HUES64 (cell line): ENCODE data around the gene FARSB.

Source experiments
- H3K27ac ChIP-seq: 2 replicates; pipeline ENCODE4 v1.7.0; 2013; ENCODE audit warnings: low read depth, low read length, inconsistent platforms
- H3K27me3 ChIP-seq: 2 replicates; pipeline ENCODE4 v1.6.1; 2013; ENCODE audit warnings: mild to moderate bottlenecking, low read length; ENCODE audit not compliant: insufficient read depth
- H3K36me3 ChIP-seq: 2 replicates; pipeline ENCODE4 v1.6.1; 2013; ENCODE audit warnings: mild to moderate bottlenecking, low read length; ENCODE audit not compliant: insufficient read depth
- H3K4me1 ChIP-seq: 2 replicates; pipeline ENCODE4 v1.6.1; 2013; ENCODE audit warnings: mild to moderate bottlenecking, low read length, moderate library complexity; ENCODE audit not compliant: insufficient read depth
- H3K4me3 ChIP-seq: 2 replicates; pipeline ENCODE4 v1.5.1; 2013; ENCODE audit warnings: mild to moderate bottlenecking, low read length, moderate library complexity
- H3K9ac ChIP-seq: 2 replicates; pipeline ENCODE4 v1.6.1; 2013; ENCODE audit warnings: mild to moderate bottlenecking, low read depth, low read length
- H3K9me3 ChIP-seq: 2 replicates; pipeline ENCODE4 v1.6.1; 2013; ENCODE audit warnings: low read depth, low read length; ENCODE audit not compliant: insufficient read depth
- WGBS: fragments of 150-250, 120-280 bp; methylation state at CpG from one replicate; pipeline ENCODE4 v1.1.7; 2013; ENCODE audit warnings: missing lambda C conversion rate; 5-methylcytosine and 5-hydroxymethylcytosine counted together

The FARSB gene

GRCh38 chr2:222627764-222628163 lies 28.1 kb downstream of the FARSB start:
- peaks cover 95% of the 10 kb centered on the region for H3K36me3 ChIP-seq
- no peak overlapping the region for H3K4me3 ChIP-seq
- no peaks in the 10 kb centered on the region for H3K27me3 ChIP-seq
- H3K27ac ChIP-seq, result no peak overlapping the region
- no peak overlapping the region for H3K9ac ChIP-seq
- no peaks in the 10 kb centered on the region for H3K4me1 ChIP-seq
- no peaks in the 10 kb centered on the region for H3K9me3 ChIP-seq
- WGBS, result 92% methylated on average over 1 of the region's 5 CpGs

- H3K4me1 ChIP-seq, result no peaks in the 10 kb centered on the region
- no peaks in the 10 kb centered on the region for H3K9me3 ChIP-seq
- no peak overlapping the region for H3K27ac ChIP-seq
- no peak overlapping the region for H3K4me3 ChIP-seq
- no peaks in the 10 kb centered on the region for H3K27me3 ChIP-seq
- 97% methylated on average over 4 of the region's 6 CpGs for WGBS
- no peak overlapping the region for H3K9ac ChIP-seq
- peaks cover 94% of the 10 kb centered on the region for H3K36me3 ChIP-seq
Observed at GRCh38 chr2:222623756-222624309, 32.1 kb downstream of the FARSB start.

GRCh38 chr2:222622910-222623309 lies 33.0 kb downstream of the FARSB start:
- no peak overlapping the region for H3K9ac ChIP-seq
- no peaks in the 10 kb centered on the region for H3K9me3 ChIP-seq
- no peak overlapping the region for H3K4me3 ChIP-seq
- H3K36me3 ChIP-seq, result peaks cover 93% of the 10 kb centered on the region
- WGBS, result 100% methylated on average over 1 of the region's 2 CpGs
- H3K4me1 ChIP-seq, result no peaks in the 10 kb centered on the region
- H3K27me3 ChIP-seq, result no peaks in the 10 kb centered on the region
- no peak overlapping the region for H3K27ac ChIP-seq

GRCh38 chr2:222621893-222622292 lies 34.0 kb downstream of the FARSB start:
- Histone ChIP-seq H3K36me3 (peaks cover 83% of the 10 kb centered on the region), H3K27ac (no peak overlapping the region)
- 97% methylated on average over 4 of the region's 4 CpGs for WGBS

GRCh38 chr2:222615320-222615719 lies 40.6 kb downstream of the FARSB start:
- 84% methylated on average over 2 of the region's 2 CpGs for WGBS
- Histone ChIP-seq H3K9ac (no peak overlapping the region), H3K4me1 (no peaks in the 10 kb centered on the region; the same call in 1 of the 2 replicates), H3K27me3 (no peaks in the 10 kb centered on the region), H3K36me3 (peaks cover 75% of the 10 kb centered on the region), H3K4me3 (no peak overlapping the region), H3K27ac (no peak overlapping the region), H3K9me3 (no peaks in the 10 kb centered on the region)

More at GRCh38 chr2:222621893-222622292, 34.0 kb downstream of the FARSB start:
- Histone ChIP-seq H3K4me3 (no peak overlapping the region), H3K9me3 (no peaks in the 10 kb centered on the region), H3K27me3 (no peaks in the 10 kb centered on the region), H3K4me1 (no peaks in the 10 kb centered on the region), H3K9ac (no peak overlapping the region)

- peaks cover 74% of the 10 kb centered on the region for H3K36me3 ChIP-seq
Observed at GRCh38 chr2:222613715-222614331, 42.1 kb downstream of the FARSB start.

GRCh38 chr2:222611684-222612083 lies 44.2 kb downstream of the FARSB start:
- H3K9ac ChIP-seq, result no peak overlapping the region
- H3K4me1 ChIP-seq, result no peaks in the 10 kb centered on the region; the same call in 1 of the 2 replicates
- no peaks in the 10 kb centered on the region for H3K27me3 ChIP-seq
- WGBS, result 92% methylated on average over 4 of the region's 4 CpGs
- no peak overlapping the region for H3K27ac ChIP-seq
- H3K36me3 ChIP-seq, result peaks cover 84% of the 10 kb centered on the region
- no peaks in the 10 kb centered on the region for H3K9me3 ChIP-seq
- no peak overlapping the region for H3K4me3 ChIP-seq

More at GRCh38 chr2:222613715-222614331, 42.1 kb downstream of the FARSB start:
- no peaks in the 10 kb centered on the region for H3K9me3 ChIP-seq
- no peak overlapping the region for H3K9ac ChIP-seq
- H3K27ac ChIP-seq, result no peak overlapping the region
- 49% methylated on average over 3 of the region's 3 CpGs for WGBS
- H3K4me1 ChIP-seq, result no peaks in the 10 kb centered on the region; the same call in 1 of the 2 replicates
- no peak overlapping the region for H3K4me3 ChIP-seq
- H3K27me3 ChIP-seq, result no peaks in the 10 kb centered on the region

GRCh38 chr2:222610746-222611145 lies 45.1 kb downstream of the FARSB start:
- no peak overlapping the region for H3K27ac ChIP-seq
- no peak overlapping the region for H3K9ac ChIP-seq
- H3K4me1 ChIP-seq, result no peaks in the 10 kb centered on the region; the same call in 1 of the 2 replicates
- peaks cover 84% of the 10 kb centered on the region for H3K36me3 ChIP-seq
- no peaks in the 10 kb centered on the region for H3K9me3 ChIP-seq
- no peaks in the 10 kb centered on the region for H3K27me3 ChIP-seq
- WGBS, result 93% methylated on average over 1 of the region's 1 CpG
- no peak overlapping the region for H3K4me3 ChIP-seq

- no peak overlapping the region for H3K27ac ChIP-seq
- no peak overlapping the region for H3K9ac ChIP-seq
- no peak overlapping the region for H3K4me3 ChIP-seq
- no peaks in the 10 kb centered on the region for H3K4me1 ChIP-seq
- H3K36me3 ChIP-seq, result peaks cover 73% of the 10 kb centered on the region
- H3K9me3 ChIP-seq, result no peaks in the 10 kb centered on the region
- H3K27me3 ChIP-seq, result no peaks in the 10 kb centered on the region
- 77% methylated on average over 3 of the region's 3 CpGs for WGBS
Observed at GRCh38 chr2:222609381-222609780, 46.5 kb downstream of the FARSB start.

- no peak overlapping the region for H3K9ac ChIP-seq
- H3K27ac ChIP-seq, result no peak overlapping the region
- 100% methylated on average over 3 of the region's 4 CpGs for WGBS
- H3K4me1 ChIP-seq, result no peaks in the 10 kb centered on the region
- H3K27me3 ChIP-seq, result no peaks in the 10 kb centered on the region
- H3K4me3 ChIP-seq, result no peak overlapping the region
- H3K36me3 ChIP-seq, result peaks cover 67% of the 10 kb centered on the region
- H3K9me3 ChIP-seq, result no peaks in the 10 kb centered on the region
Observed at GRCh38 chr2:222608081-222608480, 47.8 kb downstream of the FARSB start.

- WGBS, result 100% methylated on average over 3 of the region's 3 CpGs
- Histone ChIP-seq H3K27ac (no peak overlapping the region), H3K4me1 (no peaks in the 10 kb centered on the region), H3K9me3 (no peaks in the 10 kb centered on the region), H3K4me3 (no peak overlapping the region), H3K27me3 (no peaks in the 10 kb centered on the region), H3K36me3 (peaks cover 62% of the 10 kb centered on the region), H3K9ac (no peak overlapping the region)
Observed at GRCh38 chr2:222606306-222606705, 49.6 kb downstream of the FARSB start.
